Muscle of leg (tissue), 11 donors: ENCODE data around the gene ST6GALNAC3. TPM values are rescaled to one million over a fixed set of nuclear protein-coding genes. Genes with fewer than 3 reads are reported as not detected.
A peak's percentile ranks its signal among the peaks of the same experiment; 100 is the strongest.

Experiments
- DNase-seq: peaks from one replicate; pipeline ENCODE4 v3.0.0; 2013
- H3K27ac ChIP-seq: one replicate; pipeline ENCODE4 v1.5.1; 2013; ENCODE audit warnings: mild to moderate bottlenecking, low read length, control low read depth
- H3K27me3 ChIP-seq: one replicate; pipeline ENCODE4 v1.6.1; 2013; ENCODE audit warnings: low read length; ENCODE audit not compliant: control insufficient read depth, insufficient read depth
- H3K36me3 ChIP-seq: one replicate; pipeline ENCODE4 v1.6.1; 2013; ENCODE audit warnings: low read length; ENCODE audit not compliant: control insufficient read depth, insufficient read depth
- H3K4me1 ChIP-seq: one replicate; pipeline ENCODE4 v1.6.1; 2013; ENCODE audit warnings: low read length; ENCODE audit not compliant: control insufficient read depth, insufficient read depth
- H3K4me3 ChIP-seq: one replicate; pipeline ENCODE4 v1.5.1; 2013; ENCODE audit warnings: low read length, control low read depth
- H3K9me3 ChIP-seq: replicated peaks from 2 replicates; pipeline ENCODE4 v1.6.1; 2013; ENCODE audit warnings: low read depth, low read length; ENCODE audit not compliant: control insufficient read depth
- WGBS: methylation state at CpG from one replicate; pipeline ENCODE4 v1.1.5; 2013; ENCODE audit warnings: missing lambda C conversion rate; ENCODE audit not compliant: insufficient coverage; 5-methylcytosine and 5-hydroxymethylcytosine counted together
- polyA plus RNA-seq, 8 donors: library from polyadenylated mRNA; unstranded; fragments of 120-200 nt; gene quantifications; one replicate each; pipeline versions ENCODE4 v1.2.1 to v1.2.3, GENCODE V29; 2013; ENCODE audit warnings: inconsistent platforms in 1 of 8, low replicate concordance in 1 of 8; ENCODE audit not compliant: insufficient read length in 8 of 8, insufficient read depth in 1 of 8
- total RNA-seq: library from RNA; stranded (reverse); fragments of 120-200 nt; gene quantifications from one replicate; pipeline ENCODE4 v1.2.4, GENCODE V29; 2013

Gene ST6GALNAC3
- total and polyA plus RNA-seq, 9 donors, result 3.6 to 9.0 (median 6.4) TPM

- Histone ChIP-seq H3K9me3 (no peaks in the 10 kb centered on the region), H3K27me3 (no peaks in the 10 kb centered on the region), H3K36me3 (no peaks in the 10 kb centered on the region), H3K27ac (no peak overlapping the region), H3K4me1 (no peaks in the 10 kb centered on the region), H3K4me3 (no peak overlapping the region)
- no peak for DNase-seq
- WGBS, result 64% methylated on average over 4 of the region's 6 CpGs
These were observed 494.2 kb downstream of the ST6GALNAC3 start for GRCh38 chr1:76568573-76569238.

GRCh38 chr1:76571248-76571647 lies 496.7 kb downstream of the ST6GALNAC3 start:
- Histone ChIP-seq H3K9me3 (no peaks in the 10 kb centered on the region), H3K27ac (no peak overlapping the region), H3K36me3 (no peaks in the 10 kb centered on the region), H3K27me3 (no peaks in the 10 kb centered on the region), H3K4me1 (no peaks in the 10 kb centered on the region), H3K4me3 (no peak overlapping the region)
- 100% methylated on average over 1 of the region's 2 CpGs for WGBS
- no peak for DNase-seq

- no peak overlapping the region for H3K4me3 ChIP-seq
- no peaks in the 10 kb centered on the region for H3K4me1 ChIP-seq
- no peaks in the 10 kb centered on the region for H3K27me3 ChIP-seq
- no peak for DNase-seq
- no peak overlapping the region for H3K27ac ChIP-seq
- no peaks in the 10 kb centered on the region for H3K9me3 ChIP-seq
- no peaks in the 10 kb centered on the region for H3K36me3 ChIP-seq
These were observed 497.7 kb downstream of the ST6GALNAC3 start for GRCh38 chr1:76572229-76572628.

GRCh38 chr1:76576876-76577524 lies 502.5 kb downstream of the ST6GALNAC3 start:
- H3K36me3 ChIP-seq, result no peaks in the 10 kb centered on the region
- WGBS, result no CpG with 5 or more reads among the region's 3 CpGs
- H3K27me3 ChIP-seq, result no peaks in the 10 kb centered on the region
- peak; percentile 3 for DNase-seq
- no peaks in the 10 kb centered on the region for H3K9me3 ChIP-seq
- H3K4me1 ChIP-seq, result no peaks in the 10 kb centered on the region
- H3K4me3 ChIP-seq, result no peak overlapping the region
- no peak overlapping the region for H3K27ac ChIP-seq

- H3K4me3 ChIP-seq, result no peak overlapping the region
- H3K9me3 ChIP-seq, result no peaks in the 10 kb centered on the region
- no peaks in the 10 kb centered on the region for H3K27me3 ChIP-seq
- no peak for DNase-seq
- no peaks in the 10 kb centered on the region for H3K4me1 ChIP-seq
- H3K27ac ChIP-seq, result no peak overlapping the region
- no peaks in the 10 kb centered on the region for H3K36me3 ChIP-seq
- no CpG with 5 or more reads among the region's 3 CpGs for WGBS
These were observed 503.1 kb downstream of the ST6GALNAC3 start for GRCh38 chr1:76577525-76578185.

GRCh38 chr1:76580206-76580605 lies 505.7 kb downstream of the ST6GALNAC3 start:
- WGBS, result no CpG with 5 or more reads among the region's 2 CpGs
- H3K4me1 ChIP-seq, result no peaks in the 10 kb centered on the region
- no peak for DNase-seq
- H3K27ac ChIP-seq, result no peak overlapping the region
- H3K27me3 ChIP-seq, result no peaks in the 10 kb centered on the region
- H3K4me3 ChIP-seq, result no peak overlapping the region
- no peaks in the 10 kb centered on the region for H3K36me3 ChIP-seq
- H3K9me3 ChIP-seq, result no peaks in the 10 kb centered on the region

- Histone ChIP-seq H3K9me3 (no peaks in the 10 kb centered on the region), H3K27ac (no peak overlapping the region), H3K36me3 (no peaks in the 10 kb centered on the region), H3K27me3 (no peaks in the 10 kb centered on the region), H3K4me3 (no peak overlapping the region), H3K4me1 (no peaks in the 10 kb centered on the region)
- DNase-seq, result no peak
- no CpG with 5 or more reads among the region's 2 CpGs for WGBS
These were observed 507.2 kb downstream of the ST6GALNAC3 start for GRCh38 chr1:76581712-76582111.

GRCh38 chr1:76583235-76583868 lies 508.8 kb downstream of the ST6GALNAC3 start:
- 54% methylated on average over 2 of the region's 3 CpGs for WGBS

GRCh38 chr1:76583875-76584477 lies 509.4 kb downstream of the ST6GALNAC3 start:
- Histone ChIP-seq H3K27ac (no peak overlapping the region), H3K9me3 (no peaks in the 10 kb centered on the region), H3K27me3 (no peaks in the 10 kb centered on the region), H3K36me3 (no peaks in the 10 kb centered on the region), H3K4me3 (no peak overlapping the region), H3K4me1 (no peaks in the 10 kb centered on the region)
- WGBS, result no CpG with 5 or more reads among the region's 1 CpG
- no peak for DNase-seq

More at GRCh38 chr1:76583235-76583868, 508.8 kb downstream of the ST6GALNAC3 start:
- no peaks in the 10 kb centered on the region for H3K9me3 ChIP-seq
- H3K36me3 ChIP-seq, result no peaks in the 10 kb centered on the region
- H3K4me3 ChIP-seq, result no peak overlapping the region
- no peak for DNase-seq
- no peaks in the 10 kb centered on the region for H3K4me1 ChIP-seq
- H3K27me3 ChIP-seq, result no peaks in the 10 kb centered on the region
- H3K27ac ChIP-seq, result no peak overlapping the region
